ENCODE measurements around the gene TMEM109.

DNA sequence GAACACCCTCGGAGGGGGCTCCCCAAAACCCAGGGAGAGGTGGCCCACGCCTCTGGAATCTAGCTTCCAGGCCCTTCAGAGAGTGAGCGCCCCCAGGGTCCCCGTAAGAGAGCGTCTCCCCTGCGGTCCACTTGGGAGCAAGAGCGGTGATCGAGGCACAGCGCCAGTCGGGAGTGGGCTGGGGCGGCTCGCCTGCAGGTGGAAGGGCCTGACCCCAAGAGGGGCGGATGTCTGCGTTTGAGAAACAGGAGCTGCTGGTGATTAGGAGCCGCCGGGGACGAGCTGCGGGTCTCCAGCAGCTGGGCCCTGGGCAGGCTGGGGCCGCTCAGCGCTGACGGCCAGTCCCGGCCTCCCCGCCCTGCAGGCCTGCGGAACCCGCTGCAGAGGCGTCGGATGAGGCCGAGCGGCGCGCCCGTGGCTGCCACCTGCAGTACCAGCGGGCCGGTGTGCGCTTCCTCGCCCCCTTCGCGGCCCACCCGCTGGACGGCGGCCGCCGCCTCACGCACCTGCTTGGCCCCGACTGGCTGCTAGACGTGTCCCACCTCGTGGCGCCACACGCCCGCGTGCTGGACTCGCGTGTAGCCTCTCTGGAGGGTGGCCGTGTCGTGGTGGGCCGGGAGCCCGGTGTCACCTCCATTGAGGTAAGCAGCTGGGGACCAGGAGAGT is 20.3 kb downstream of the TMEM109 start:
- TF ChIP-seq EZH2 (IDR thresholded peaks at IDR 0.05; ENCODE audit: insufficient read depth, poor library complexity, severe bottlenecking) (no peak), EZH2phosphoT487 (IDR thresholded peaks at IDR 0.05; ENCODE audit: insufficient read depth, low read depth) (no peak)

Measured in GM23248 (cell line).